Neural cell (in vitro differentiated cells): ENCODE measurements around the gene CEP120. TPM values are rescaled to one million over a fixed set of nuclear protein-coding genes. Genes with fewer than 3 reads are reported as not detected.
"Not testable (repeated sequence)": the region's sequence is repeated elsewhere in the genome, so short reads cannot be mapped to it uniquely, and the experiment has no call there.

Source experiments
- H2AFZ ChIP-seq: fragments of 200-600, 300-800 bp; sonication (generic), shearing (Covaris generic); 2 replicates; pipeline ENCODE4 v1.6.0; 2014; ENCODE audit warnings: low read depth, mild to moderate bottlenecking, antibody characterized with exemption, low read length, moderate library complexity
- H3F3A ChIP-seq: fragments of 200-600 bp; shearing (Covaris generic); 2 replicates; pipeline ENCODE4 v1.6.1; 2016; ENCODE audit warnings: mild to moderate bottlenecking, moderate library complexity, mixed read lengths, antibody characterized with exemption, low read length; ENCODE audit not compliant: insufficient read depth, poor library complexity, severe bottlenecking
- H3K27ac ChIP-seq: fragments of 200-600, 300-800 bp; sonication (generic), shearing (Covaris generic); 2 replicates; pipeline ENCODE4 v1.5.1; 2014; ENCODE audit warnings: mild to moderate bottlenecking, low read length, moderate library complexity
- H3K27me3 ChIP-seq: fragments of 300-800, 200-600 bp; sonication (generic), shearing (Covaris generic); 2 replicates; pipeline ENCODE4 v1.6.0; 2014; ENCODE audit warnings: mild to moderate bottlenecking, low read depth, low read length, moderate library complexity; ENCODE audit not compliant: insufficient read depth
- H3K36me3 ChIP-seq: fragments of 300-800, 200-600 bp; sonication (generic), shearing (Covaris generic); 2 replicates; pipeline ENCODE4 v1.5.1; 2014; ENCODE audit warnings: mild to moderate bottlenecking, antibody characterized with exemption, low read length, moderate library complexity; ENCODE audit not compliant: insufficient read depth
- H3K4me2 ChIP-seq: fragments of 300-800, 200-600 bp; sonication (generic), shearing (Covaris generic); 2 replicates; pipeline ENCODE4 v1.6.0; 2014; ENCODE audit warnings: mild to moderate bottlenecking, low read length
- H3K4me3 ChIP-seq: fragments of 300-800, 200-600 bp; sonication (generic), shearing (Covaris generic); 2 replicates; pipeline ENCODE4 v1.5.1; 2014; ENCODE audit warnings: mild to moderate bottlenecking, low read length, moderate library complexity
- H3K79me2 ChIP-seq: fragments of 200-600 bp; shearing (Covaris generic); replicated peaks from 2 replicates; pipeline ENCODE4 v1.6.0; 2014; ENCODE audit warnings: mild to moderate bottlenecking, low read length, moderate library complexity; ENCODE audit not compliant: insufficient read depth
- H3K9ac ChIP-seq: fragments of 300-800, 200-600 bp; sonication (generic), shearing (Covaris generic); 2 replicates; pipeline ENCODE4 v1.6.1; 2016; ENCODE audit warnings: mild to moderate bottlenecking, low read length, mixed read lengths
- H3K9me2 ChIP-seq: fragments of 200-600 bp; shearing (Covaris generic); 2 replicates; pipeline ENCODE4 v1.6.1; 2016; ENCODE audit warnings: mild to moderate bottlenecking, low read length, mixed read lengths; ENCODE audit not compliant: insufficient read depth
- H3K9me3 ChIP-seq: fragments of 200-600, 300-800 bp; sonication (generic), shearing (Covaris generic); 2 replicates; pipeline ENCODE4 v1.6.1; 2016; ENCODE audit warnings: mild to moderate bottlenecking, mixed run types, low read length, moderate library complexity, mixed read lengths
- H4K20me1 ChIP-seq: fragments of 200-600 bp; shearing (Covaris generic); 2 replicates; pipeline ENCODE4 v1.6.1; 2016; ENCODE audit warnings: mild to moderate bottlenecking, mixed run types; ENCODE audit not compliant: insufficient read depth
- EP300 ChIP-seq: fragments of 450-650 bp; conservative IDR thresholded peaks from 2 replicates; pipeline ENCODE4 v1.6.1; 2014; ENCODE audit warnings: antibody characterized with exemption, mild to moderate bottlenecking, moderate library complexity; ENCODE audit not compliant: poor library complexity, severe bottlenecking
- EZH2 ChIP-seq: fragments of 200-600, 300-800 bp; shearing (Covaris generic), sonication (generic); IDR thresholded peaks from 2 replicates; pipeline ENCODE4 v1.6.1; 2014; ENCODE audit warnings: antibody characterized with exemption, low read length, borderline replicate concordance, mild to moderate bottlenecking; ENCODE audit not compliant: insufficient read depth, poor library complexity, severe bottlenecking
- MXI1 ChIP-seq: fragments of 450-650 bp; conservative IDR thresholded peaks from 2 replicates; pipeline ENCODE4 v1.6.1; 2014; ENCODE audit warnings: antibody characterized with exemption, mild to moderate bottlenecking; ENCODE audit not compliant: poor library complexity, severe bottlenecking
- POLR2AphosphoS5 ChIP-seq: IDR thresholded peaks from 2 replicates; pipeline ENCODE4 v1.6.1; 2012
- RAD21 ChIP-seq: fragments of 450-650 bp; conservative IDR thresholded peaks from 2 replicates; pipeline ENCODE4 v1.6.1; 2014; ENCODE audit warnings: antibody characterized with exemption, mild to moderate bottlenecking, moderate library complexity
- SMC3 ChIP-seq: fragments of 450-650 bp; conservative IDR thresholded peaks from 2 replicates; pipeline ENCODE4 v1.6.1; 2014; ENCODE audit warnings: antibody characterized with exemption, mild to moderate bottlenecking, moderate library complexity; ENCODE audit not compliant: poor library complexity
- TAF1 ChIP-seq: IDR thresholded peaks from 2 replicates; pipeline ENCODE4 v1.6.1; 2012; ENCODE audit warnings: low read depth
- polyA plus RNA-seq: library from polyadenylated mRNA; depleted of rRNA; stranded (reverse); fragments of >200 nt; gene quantifications from 2 replicates; pipeline ENCODE4 v1.2.3, GENCODE V29; 2014
- TF ChIP-seq, protein P1 (sequence below): fragments of 450-650 bp; IDR thresholded peaks from 2 replicates; pipeline ENCODE4 v1.5.1; 2014; ENCODE audit warnings: antibody characterized with exemption, mild to moderate bottlenecking, moderate library complexity; ENCODE audit not compliant: poor library complexity, severe bottlenecking
- TF ChIP-seq, protein P2 (sequence below): IDR thresholded peaks from 2 replicates; pipeline ENCODE4 v1.6.1; 2012; ENCODE audit warnings: borderline replicate concordance

Gene CEP120
- polyA plus RNA-seq, 1 donor from 2014 or later: 33.2 TPM

- H3K4me3 ChIP-seq: no peak overlapping the region
- H3K27ac ChIP-seq: no peak overlapping the region
- H3K79me2 ChIP-seq: no peaks in the 10 kb centered on the region
- H3K9me2 ChIP-seq: no peaks in the 10 kb centered on the region
- TF ChIP-seq SMC3 (no peak), POLR2AphosphoS5 (no peak), MXI1 (no peak), EP300 (no peak), EZH2 (no peak), TAF1 (no peak), RAD21 (no peak)
- TF ChIP-seq, protein P1, sequence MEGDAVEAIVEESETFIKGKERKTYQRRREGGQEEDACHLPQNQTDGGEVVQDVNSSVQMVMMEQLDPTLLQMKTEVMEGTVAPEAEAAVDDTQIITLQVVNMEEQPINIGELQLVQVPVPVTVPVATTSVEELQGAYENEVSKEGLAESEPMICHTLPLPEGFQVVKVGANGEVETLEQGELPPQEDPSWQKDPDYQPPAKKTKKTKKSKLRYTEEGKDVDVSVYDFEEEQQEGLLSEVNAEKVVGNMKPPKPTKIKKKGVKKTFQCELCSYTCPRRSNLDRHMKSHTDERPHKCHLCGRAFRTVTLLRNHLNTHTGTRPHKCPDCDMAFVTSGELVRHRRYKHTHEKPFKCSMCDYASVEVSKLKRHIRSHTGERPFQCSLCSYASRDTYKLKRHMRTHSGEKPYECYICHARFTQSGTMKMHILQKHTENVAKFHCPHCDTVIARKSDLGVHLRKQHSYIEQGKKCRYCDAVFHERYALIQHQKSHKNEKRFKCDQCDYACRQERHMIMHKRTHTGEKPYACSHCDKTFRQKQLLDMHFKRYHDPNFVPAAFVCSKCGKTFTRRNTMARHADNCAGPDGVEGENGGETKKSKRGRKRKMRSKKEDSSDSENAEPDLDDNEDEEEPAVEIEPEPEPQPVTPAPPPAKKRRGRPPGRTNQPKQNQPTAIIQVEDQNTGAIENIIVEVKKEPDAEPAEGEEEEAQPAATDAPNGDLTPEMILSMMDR: no peak
- TF ChIP-seq, protein P2, sequence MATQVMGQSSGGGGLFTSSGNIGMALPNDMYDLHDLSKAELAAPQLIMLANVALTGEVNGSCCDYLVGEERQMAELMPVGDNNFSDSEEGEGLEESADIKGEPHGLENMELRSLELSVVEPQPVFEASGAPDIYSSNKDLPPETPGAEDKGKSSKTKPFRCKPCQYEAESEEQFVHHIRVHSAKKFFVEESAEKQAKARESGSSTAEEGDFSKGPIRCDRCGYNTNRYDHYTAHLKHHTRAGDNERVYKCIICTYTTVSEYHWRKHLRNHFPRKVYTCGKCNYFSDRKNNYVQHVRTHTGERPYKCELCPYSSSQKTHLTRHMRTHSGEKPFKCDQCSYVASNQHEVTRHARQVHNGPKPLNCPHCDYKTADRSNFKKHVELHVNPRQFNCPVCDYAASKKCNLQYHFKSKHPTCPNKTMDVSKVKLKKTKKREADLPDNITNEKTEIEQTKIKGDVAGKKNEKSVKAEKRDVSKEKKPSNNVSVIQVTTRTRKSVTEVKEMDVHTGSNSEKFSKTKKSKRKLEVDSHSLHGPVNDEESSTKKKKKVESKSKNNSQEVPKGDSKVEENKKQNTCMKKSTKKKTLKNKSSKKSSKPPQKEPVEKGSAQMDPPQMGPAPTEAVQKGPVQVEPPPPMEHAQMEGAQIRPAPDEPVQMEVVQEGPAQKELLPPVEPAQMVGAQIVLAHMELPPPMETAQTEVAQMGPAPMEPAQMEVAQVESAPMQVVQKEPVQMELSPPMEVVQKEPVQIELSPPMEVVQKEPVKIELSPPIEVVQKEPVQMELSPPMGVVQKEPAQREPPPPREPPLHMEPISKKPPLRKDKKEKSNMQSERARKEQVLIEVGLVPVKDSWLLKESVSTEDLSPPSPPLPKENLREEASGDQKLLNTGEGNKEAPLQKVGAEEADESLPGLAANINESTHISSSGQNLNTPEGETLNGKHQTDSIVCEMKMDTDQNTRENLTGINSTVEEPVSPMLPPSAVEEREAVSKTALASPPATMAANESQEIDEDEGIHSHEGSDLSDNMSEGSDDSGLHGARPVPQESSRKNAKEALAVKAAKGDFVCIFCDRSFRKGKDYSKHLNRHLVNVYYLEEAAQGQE: no peak
- no peak overlapping the region for H3K4me2 ChIP-seq
- no peaks in the 10 kb centered on the region for H3K9me3 ChIP-seq
- no peak overlapping the region for H3K9ac ChIP-seq
- H3K36me3 ChIP-seq: peaks cover 5% of the 10 kb centered on the region
- H2AFZ ChIP-seq: no peak overlapping the region
- H4K20me1 ChIP-seq: no peaks in the 10 kb centered on the region
- H3K27me3 ChIP-seq: no peaks in the 10 kb centered on the region
- no peaks in the 10 kb centered on the region for H3F3A ChIP-seq
Observed at GRCh38 chr5:123401320-123401719, 21.9 kb downstream of the CEP120 start.

DNA sequence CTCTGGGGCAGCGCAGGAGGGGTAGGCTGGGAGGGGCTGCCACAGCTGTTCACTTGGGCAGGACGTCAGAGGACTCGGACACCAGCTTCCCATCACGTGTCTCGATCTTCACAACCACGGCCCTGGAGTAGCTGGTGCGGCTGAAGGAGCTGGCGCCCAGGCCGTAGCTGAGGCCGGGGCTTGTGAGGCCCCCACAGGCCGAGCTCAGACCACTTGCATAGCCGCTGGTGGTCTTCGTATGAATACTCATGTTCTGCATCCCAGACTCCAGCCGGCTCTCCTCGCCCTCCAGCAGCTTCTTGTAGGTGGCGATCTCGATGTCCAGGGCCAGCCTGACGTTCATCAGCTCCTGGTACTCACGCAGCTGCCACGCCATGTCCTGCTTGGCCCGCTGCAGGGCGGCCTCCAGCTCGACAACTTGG, 22.3 kb downstream of the CEP120 start:
- H3K9me3 ChIP-seq, H4K20me1 ChIP-seq, H3K79me2 ChIP-seq, H3K9me2 ChIP-seq, H3K27ac ChIP-seq, H2AFZ ChIP-seq, H3F3A ChIP-seq, H3K36me3 ChIP-seq, H3K27me3 ChIP-seq, H3K4me3 ChIP-seq, H3K4me2 ChIP-seq, H3K9ac ChIP-seq: not testable (repeated sequence)

DNA sequence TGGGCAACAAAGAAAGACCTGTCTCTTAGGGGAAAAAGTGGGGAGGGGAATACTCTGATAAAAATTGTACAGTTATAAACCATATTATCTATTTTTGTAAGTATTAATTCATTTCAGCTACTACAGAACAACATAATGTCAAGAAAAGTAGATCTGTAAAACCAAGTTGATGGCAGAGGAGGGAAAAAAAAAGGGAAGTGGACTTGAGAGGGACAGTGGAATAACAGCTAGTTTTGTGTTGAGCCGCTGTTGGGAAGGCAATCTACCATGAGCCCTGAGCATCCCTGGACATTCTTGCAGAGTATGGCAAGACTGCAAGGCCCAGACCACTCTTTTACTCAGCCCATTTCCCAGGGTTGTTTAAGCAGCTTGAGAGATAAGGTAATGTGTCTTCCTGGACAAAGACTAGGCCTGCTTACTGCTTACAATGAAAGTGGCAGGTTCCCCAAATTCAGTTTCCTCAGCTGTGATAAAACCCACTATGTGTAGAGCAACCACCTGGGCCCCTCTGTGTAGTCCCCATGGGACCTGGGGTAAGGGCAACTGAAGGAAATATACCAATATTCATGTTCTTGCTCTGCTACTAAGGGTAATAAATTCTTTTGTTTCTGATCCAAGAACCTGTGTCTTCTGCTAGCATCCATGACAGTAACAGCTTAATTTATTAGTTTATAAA, 25.0 kb downstream of the CEP120 start:
- H3F3A ChIP-seq: no peaks in the 10 kb centered on the region
- H3K4me2 ChIP-seq: no peak overlapping the region
- no peak overlapping the region for H3K27ac ChIP-seq
- H3K4me3 ChIP-seq: no peak overlapping the region
- no peak overlapping the region for H3K9ac ChIP-seq
- H3K27me3 ChIP-seq: no peaks in the 10 kb centered on the region
- no peaks in the 10 kb centered on the region for H3K9me3 ChIP-seq
- peaks cover 5% of the 10 kb centered on the region for H3K36me3 ChIP-seq
- no peak for TF ChIP-seq POLR2AphosphoS5
- no peak for TF ChIP-seq EZH2
- TF ChIP-seq, protein P2: no peak
- no peak for TF ChIP-seq TAF1
- no peak for TF ChIP-seq SMC3
- TF ChIP-seq MXI1: no peak
- no peaks in the 10 kb centered on the region for H4K20me1 ChIP-seq
- H2AFZ ChIP-seq: no peak overlapping the region
- H3K79me2 ChIP-seq: no peaks in the 10 kb centered on the region
- H3K9me2 ChIP-seq: no peaks in the 10 kb centered on the region
